ENCODE results near the gene FXYD5.
"Not testable (repeated sequence)": the region's sequence is repeated elsewhere in the genome, so short reads cannot be mapped to it uniquely, and the experiment has no call there.

FXYD5 gene

DNA sequence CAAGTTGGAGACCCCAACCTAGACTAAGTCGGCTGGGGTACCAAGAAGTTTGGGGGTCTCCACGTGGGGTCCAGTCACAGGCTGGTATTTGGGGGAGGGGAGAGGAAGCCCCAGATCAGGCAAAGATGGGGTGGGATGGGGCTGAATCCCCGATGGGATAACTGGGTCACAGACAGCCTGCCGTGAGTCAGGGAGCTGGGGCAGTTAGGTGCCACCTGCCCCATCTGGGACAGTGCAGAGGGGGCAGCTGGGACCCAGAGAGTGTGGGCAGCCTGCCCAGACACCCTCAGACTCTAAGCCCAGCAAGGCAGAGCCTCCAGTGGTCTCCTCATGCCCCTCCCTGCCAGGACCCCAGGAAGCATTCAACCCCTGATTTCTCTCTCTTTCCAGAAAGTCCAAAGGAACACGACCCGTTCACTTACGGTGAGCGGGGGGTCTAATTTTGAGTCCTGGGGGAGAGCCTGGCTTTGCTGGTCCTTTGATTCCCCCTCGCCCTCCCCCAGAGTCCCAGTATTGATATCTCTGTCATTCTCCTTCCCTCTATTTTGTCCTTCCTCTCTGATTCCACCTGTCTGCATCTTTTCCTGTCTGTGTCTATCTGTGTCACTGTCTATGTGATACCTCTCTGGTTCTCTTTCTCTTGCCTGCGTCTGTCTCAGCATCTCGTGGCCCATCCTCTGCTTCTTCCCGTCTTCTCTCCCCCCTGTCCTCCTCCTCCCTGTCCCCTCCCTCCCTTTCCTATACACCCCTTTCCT lies 14.2 kb upstream of the FXYD5 start:
- DNase-seq, result no peak

- peak; percentile 94 for DNase-seq
These were observed 13.3 kb upstream of the FXYD5 start for GRCh38 chr19:35140962-35141836.

DNA sequence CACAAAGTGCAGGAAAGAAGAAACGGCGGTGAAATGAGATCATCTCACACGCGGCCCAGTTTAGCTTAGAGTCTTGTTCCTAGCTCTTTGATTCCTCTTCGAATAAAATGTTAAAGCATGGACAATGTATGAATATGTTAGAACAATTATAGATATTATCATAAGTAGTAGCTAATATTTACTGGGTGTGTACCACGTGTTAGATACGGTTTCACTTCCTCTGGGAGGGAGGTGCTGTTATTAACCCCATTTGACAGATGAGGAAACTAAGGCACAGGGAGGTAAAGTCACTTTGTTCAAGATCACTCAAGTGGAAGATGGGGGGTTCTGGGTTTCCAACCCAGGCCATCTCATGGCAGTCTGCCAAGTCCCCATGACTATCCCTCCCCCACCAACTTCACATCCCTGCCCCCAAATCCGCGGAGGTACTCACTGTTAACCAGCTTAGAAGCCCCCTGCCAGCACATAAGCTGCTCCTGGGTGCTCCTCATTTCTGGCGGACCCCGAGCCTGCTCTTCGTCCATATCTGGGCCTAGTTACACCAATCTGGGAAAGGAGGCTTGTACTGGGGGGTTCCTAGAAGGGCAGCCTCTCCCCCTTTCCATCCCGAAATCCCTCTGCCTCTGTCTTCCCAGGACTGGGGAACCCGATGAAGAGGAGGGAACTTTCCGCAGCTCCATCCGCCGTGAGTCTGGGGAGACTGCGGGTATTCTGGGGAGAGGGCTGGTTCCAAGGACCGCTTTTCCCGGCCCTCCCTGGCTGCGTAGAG lies 12.5 kb upstream of the FXYD5 start:
- no peak for DNase-seq

DNA sequence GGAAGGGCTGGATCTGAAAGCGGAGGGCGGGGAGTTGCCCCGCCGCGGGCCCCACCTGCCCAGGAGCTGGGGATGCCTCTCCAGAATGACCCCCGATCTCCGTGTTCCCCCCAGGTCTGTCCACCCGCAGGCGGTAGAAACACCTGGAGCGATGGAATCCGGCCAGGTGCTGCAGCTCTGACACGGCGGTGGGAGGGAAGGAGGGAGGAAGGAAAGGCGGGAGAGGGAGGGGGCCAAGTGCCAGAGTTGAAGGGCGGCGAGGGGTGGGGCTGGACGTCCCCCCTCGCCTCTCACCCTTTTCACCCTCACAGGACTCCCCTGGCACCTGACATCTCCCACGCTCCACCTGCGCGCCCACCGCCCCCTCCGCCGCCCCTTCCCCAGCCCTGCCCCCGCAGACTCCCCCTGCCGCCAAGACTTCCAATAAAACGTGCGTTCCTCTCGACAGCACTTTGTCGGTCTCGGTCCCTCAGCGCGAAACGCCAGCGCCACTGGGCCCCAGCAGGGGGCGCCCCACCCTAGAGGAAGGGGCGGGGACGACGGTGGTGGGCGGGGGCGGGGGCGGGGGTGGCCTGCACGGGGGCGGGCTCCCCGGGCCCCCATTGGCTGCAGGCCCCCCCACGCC lies 11.8 kb upstream of the FXYD5 start:
- peak; percentile 79 for DNase-seq

DNA sequence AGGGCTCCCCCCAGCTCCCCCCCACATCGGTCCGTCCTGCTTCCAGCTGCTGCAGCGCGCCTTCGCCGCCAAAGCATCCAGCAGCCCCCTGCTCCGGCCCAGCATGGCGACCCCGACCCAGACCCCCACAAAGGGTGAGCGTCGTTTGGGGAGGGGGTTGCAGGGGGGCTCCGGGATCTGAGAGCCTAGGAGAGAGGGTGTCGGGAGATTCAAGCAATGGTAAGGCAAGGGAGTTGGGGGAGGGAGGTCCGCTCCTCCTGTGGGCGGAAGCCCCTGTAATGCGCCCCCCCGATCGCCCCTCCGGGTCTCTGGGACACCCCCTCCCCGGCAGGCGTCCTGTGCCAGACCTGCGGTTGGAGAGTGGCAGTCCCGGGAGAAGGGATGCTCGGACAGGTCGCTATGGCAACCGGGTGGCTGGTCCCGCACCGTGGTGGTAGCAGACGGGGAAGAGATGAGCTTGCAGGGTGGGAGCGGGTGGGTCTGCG lies 11.3 kb upstream of the FXYD5 start, which contains the start of gene FXYD7:
Gene FXYD7, plus strand, starts transcription at position 25 of the 485 bp plus-strand sequence. Its CDS starts 79 bp downstream, at position 104.
- DNase-seq, result no peak

DNA sequence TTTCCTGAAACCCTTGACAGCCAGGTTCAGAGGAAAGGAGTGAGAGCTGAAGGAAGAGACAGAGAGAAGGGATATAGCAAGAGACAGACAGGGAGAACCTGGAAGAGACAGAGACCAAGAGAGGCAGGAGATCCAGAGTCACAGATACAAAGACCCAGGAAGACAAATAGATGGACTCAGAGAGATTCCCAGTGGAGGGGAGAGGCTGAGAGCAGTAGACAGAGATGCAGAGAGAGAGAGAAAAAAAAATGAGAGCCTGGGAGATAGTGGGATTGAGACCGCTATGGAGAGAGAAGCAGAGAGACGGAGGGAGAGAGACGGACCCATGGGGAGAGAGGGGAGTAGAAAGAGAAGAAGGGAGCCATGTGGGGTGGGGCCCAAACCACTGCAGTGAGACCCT lies 10.7 kb upstream of the FXYD5 start:
- DNase-seq, result no peak

DNA sequence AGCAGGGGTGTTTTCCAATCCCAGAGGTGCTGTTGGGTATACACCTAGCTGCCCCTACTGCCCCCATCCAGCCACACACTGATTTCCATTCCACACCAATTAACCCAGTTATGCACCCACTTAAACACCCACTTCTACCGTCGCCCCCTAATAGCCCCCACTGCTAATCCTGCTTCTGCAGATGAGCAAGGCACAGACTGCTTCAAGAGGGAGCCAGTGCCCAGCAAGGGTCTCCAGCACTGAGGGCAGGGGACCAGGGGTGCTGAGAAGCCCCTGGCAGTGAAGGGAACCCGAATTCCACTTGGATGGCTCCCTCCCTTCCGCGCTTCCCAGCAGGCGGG lies 10.3 kb upstream of the FXYD5 start:
- DNase-seq, result no peak

GRCh38 chr19:35144600-35145436 lies 9.7 kb upstream of the FXYD5 start:
- DNase-seq, result no peak

- no peak for DNase-seq
These were observed 7.6 kb upstream of the FXYD5 start for GRCh38 chr19:35146746-35147459.

- no peak for DNase-seq
These were observed 5.1 kb upstream of the FXYD5 start for GRCh38 chr19:35149463-35149862.

- DNase-seq, result no peak
These were observed 4.1 kb upstream of the FXYD5 start for GRCh38 chr19:35150445-35150844.

GRCh38 chr19:35151273-35152065 lies 3.1 kb upstream of the FXYD5 start:
- DNase-seq, result no peak

- not testable (repeated sequence) for DNase-seq
These were observed 1.4 kb upstream of the FXYD5 start for GRCh38 chr19:35153129-35153522.

GRCh38 chr19:35153701-35154524 lies 622 bp upstream of the FXYD5 start:
- peak; percentile 70 for DNase-seq

- no peak for DNase-seq
These were observed 906 bp downstream of the FXYD5 start for GRCh38 chr19:35155441-35155840.

- no peak for DNase-seq
These were observed 1.6 kb downstream of the FXYD5 start for GRCh38 chr19:35155981-35156672.

DNA sequence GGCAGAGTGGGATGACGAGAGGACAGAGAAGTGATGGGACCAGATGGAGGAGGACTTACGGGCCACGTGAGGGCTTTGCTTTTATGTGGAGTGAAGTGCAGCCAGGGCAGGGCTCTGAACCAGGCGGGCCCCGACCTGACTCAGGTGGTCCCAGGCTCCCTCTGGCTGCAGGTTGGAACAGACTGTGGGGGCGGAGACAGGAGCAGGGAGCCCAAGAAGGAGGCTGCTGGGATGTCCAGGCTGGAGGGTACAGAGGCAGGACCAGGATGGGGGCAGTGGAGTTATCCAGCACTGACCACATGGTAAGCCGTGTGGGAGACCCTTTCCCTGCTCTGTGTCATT lies 2.1 kb downstream of the FXYD5 start:
- DNase-seq, result no peak

DNA sequence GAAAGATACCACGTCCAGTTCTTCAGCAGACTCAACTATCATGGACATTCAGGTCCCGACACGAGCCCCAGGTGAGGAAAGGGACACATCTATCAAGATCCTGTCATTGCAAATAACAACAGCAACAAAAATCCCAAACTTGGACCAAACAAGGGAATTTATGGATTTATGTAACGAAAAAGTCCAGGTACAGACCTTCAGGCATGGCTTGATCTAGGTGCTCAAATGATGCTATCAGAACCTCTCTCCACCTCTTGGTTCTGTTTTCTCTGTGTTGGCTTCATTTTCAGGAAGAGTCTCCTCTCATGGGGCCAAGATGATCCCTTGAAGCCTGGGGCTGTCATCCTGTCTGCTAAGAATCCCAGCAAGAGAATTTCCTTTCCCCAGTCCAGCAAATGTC lies 2.9 kb downstream of the FXYD5 start:
- no peak for DNase-seq

- DNase-seq, result no peak
These were observed 5.1 kb downstream of the FXYD5 start for GRCh38 chr19:35159606-35160005.
